ENCODE results near the gene PRMT2.
"Not testable (repeated sequence)": the region's sequence is repeated elsewhere in the genome, so short reads cannot be mapped to it uniquely, and the experiment has no call there.

PRMT2 gene

GRCh38 chr21:46617267-46618051 lies 18.0 kb upstream of the PRMT2 start:
- no peak for DNase-seq (ENCODE audit: low read depth in 2 of 2)

- DNase-seq (ENCODE audit: low read depth in 2 of 2): no peak
These were observed 16.6 kb upstream of the PRMT2 start for GRCh38 chr21:46618738-46619379.

GRCh38 chr21:46619846-46620245 lies 15.6 kb upstream of the PRMT2 start:
- DNase-seq (ENCODE audit: low read depth in 2 of 2): no peak

- no peak for DNase-seq (ENCODE audit: low read depth in 2 of 2)
These were observed 14.6 kb upstream of the PRMT2 start for GRCh38 chr21:46620846-46621245.

- no peak for DNase-seq (ENCODE audit: low read depth in 2 of 2)
These were observed 13.9 kb upstream of the PRMT2 start for GRCh38 chr21:46621457-46622182.

- DNase-seq (ENCODE audit: low read depth in 2 of 2): peak in 1 of 2 donors; percentile 15
These were observed 13.2 kb upstream of the PRMT2 start for GRCh38 chr21:46622226-46622625.

- no peak for DNase-seq (ENCODE audit: low read depth in 2 of 2)
These were observed 11.4 kb upstream of the PRMT2 start for GRCh38 chr21:46624050-46624449.

GRCh38 chr21:46625759-46626158 lies 9.7 kb upstream of the PRMT2 start:
- no peak for DNase-seq (ENCODE audit: low read depth in 2 of 2)

GRCh38 chr21:46626536-46626935 lies 8.9 kb upstream of the PRMT2 start:
- no peak for DNase-seq (ENCODE audit: low read depth in 2 of 2)

GRCh38 chr21:46626975-46627501 lies 8.4 kb upstream of the PRMT2 start:
- no peak for DNase-seq (ENCODE audit: low read depth in 2 of 2)

GRCh38 chr21:46627726-46628125 lies 7.7 kb upstream of the PRMT2 start:
- DNase-seq (ENCODE audit: low read depth in 2 of 2): no peak

- DNase-seq (ENCODE audit: low read depth in 2 of 2): no peak
These were observed 6.6 kb upstream of the PRMT2 start for GRCh38 chr21:46628868-46629267.

- DNase-seq (ENCODE audit: low read depth in 2 of 2): not testable (repeated sequence)
These were observed 4.6 kb upstream of the PRMT2 start for GRCh38 chr21:46630915-46631314.

GRCh38 chr21:46633566-46633965 lies 1.9 kb upstream of the PRMT2 start:
- DNase-seq (ENCODE audit: low read depth in 2 of 2): no peak

GRCh38 chr21:46634427-46634826 lies 1.0 kb upstream of the PRMT2 start:
- no peak for DNase-seq (ENCODE audit: low read depth in 2 of 2)

GRCh38 chr21:46634966-46635323 lies 529 bp upstream of the PRMT2 start:
- DNase-seq (ENCODE audit: low read depth in 2 of 2): no peak

GRCh38 chr21:46636181-46636512 lies 673 bp downstream of the PRMT2 start:
- DNase-seq (ENCODE audit: low read depth in 2 of 2): no peak

GRCh38 chr21:46636550-46637285 lies 1.2 kb downstream of the PRMT2 start:
- no peak for DNase-seq (ENCODE audit: low read depth in 2 of 2)

- DNase-seq (ENCODE audit: low read depth in 2 of 2): no peak
These were observed 2.7 kb downstream of the PRMT2 start for GRCh38 chr21:46637952-46638746.

- DNase-seq (ENCODE audit: low read depth in 2 of 2): no peak
These were observed 4.3 kb downstream of the PRMT2 start for GRCh38 chr21:46639489-46640386.
